ENCODE results near the gene RAB33A. TPM values are rescaled to one million over a fixed set of nuclear protein-coding genes. Genes with fewer than 3 reads are reported as not detected.
"Not testable (repeated sequence)": the region's sequence is repeated elsewhere in the genome, so short reads cannot be mapped to it uniquely, and the experiment has no call there.

RAB33A gene
- total RNA-seq, 1 donor from 2014 or later: 0.24 TPM

DNA sequence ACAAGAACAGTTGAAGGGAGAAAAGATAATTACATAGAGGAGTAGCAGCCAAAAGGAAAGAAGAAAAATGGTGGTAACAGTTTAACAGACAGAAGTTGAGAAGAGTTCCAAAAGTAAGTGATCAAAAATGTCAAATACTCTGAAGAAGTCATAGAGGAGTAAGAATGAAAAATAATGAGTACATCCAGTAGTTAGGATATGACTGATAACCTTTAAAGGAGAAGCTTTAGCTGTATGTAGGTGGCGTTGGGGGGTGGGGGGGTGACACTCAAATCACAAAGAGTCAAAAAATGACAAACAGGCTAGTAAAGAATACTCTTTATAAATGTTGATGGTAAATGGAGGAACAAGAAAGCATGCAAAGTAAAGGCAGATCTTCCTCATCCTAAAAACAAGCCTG is 40.6 kb downstream of the RAB33A start:
- intact Hi-C loops (cut with DNase I): no loop called here
- DNase-seq: no peak

GRCh38 chrX:130213376-130213775 is 41.6 kb downstream of the RAB33A start:
- no peak for ATAC-seq (ENCODE audit: poor library complexity)
- no peak for DNase-seq
- intact Hi-C loops (cut with DNase I): no loop called here

More for the DNA sequence above, 40.6 kb downstream of the RAB33A start:
- no peak for ATAC-seq (ENCODE audit: poor library complexity)

DNA sequence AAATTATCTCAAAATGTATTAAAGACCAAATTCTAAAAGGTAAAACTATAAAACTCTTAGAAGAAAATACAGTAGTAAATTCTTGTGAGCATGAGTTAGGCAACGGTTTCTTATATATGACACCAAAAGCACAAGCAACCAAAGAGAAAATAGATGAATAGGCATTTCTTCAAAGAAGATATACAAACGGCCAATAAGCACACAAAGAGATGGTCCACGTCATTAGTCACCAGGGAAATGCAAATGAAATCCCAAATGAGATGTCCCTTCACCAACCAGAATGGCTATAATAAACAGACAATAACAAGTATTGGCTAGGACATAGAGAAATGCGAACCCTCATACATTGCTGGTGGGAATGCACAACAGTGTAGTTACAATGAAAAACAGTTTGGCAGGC is 44.6 kb downstream of the RAB33A start:
- DNase-seq: no peak
- intact Hi-C loops (cut with DNase I): no loop called here
- no peak for ATAC-seq (ENCODE audit: poor library complexity)

GRCh38 chrX:130224810-130225209 is 53.0 kb downstream of the RAB33A start:
- intact Hi-C loops (cut with DNase I): no loop called here
- ATAC-seq (ENCODE audit: poor library complexity) (no peak), DNase-seq (no peak)

DNA sequence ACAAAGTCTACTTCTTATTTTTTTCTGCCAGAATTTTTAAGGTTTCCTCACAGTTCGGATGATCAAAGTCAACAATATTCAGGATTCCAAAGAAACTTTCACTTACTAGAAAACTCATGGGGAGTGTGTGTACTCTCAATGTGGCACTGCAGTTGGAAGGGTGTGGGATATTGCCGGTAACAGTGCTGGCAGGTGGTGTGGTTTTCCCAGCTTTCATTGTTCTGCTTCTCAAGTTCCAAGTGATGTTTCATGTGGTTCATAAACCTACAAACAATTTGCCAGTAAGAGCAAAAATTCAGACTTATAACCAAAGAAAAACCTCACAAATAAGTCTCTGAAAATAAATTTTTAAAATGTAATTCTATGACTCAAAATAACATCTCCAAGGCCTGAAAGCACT is 57.1 kb downstream of the RAB33A start:
- ATAC-seq (ENCODE audit: poor library complexity) (no peak), DNase-seq (no peak)
- intact Hi-C loops (cut with DNase I): no loop called here

- intact Hi-C loops (cut with DNase I); ATAC-seq (ENCODE audit: poor library complexity); DNase-seq: not testable (repeated sequence)
Measured at GRCh38 chrX:130231184-130231583, 59.4 kb downstream of the RAB33A start.

Other genes with a start within 250 kb of the RAB33A start
- gene BCORL1, start 189.3 kb upstream of the RAB33A start, total RNA-seq: 10.1 TPM
- gene ELF4, start 61.5 kb upstream of the RAB33A start, total RNA-seq: 2.0 TPM
- gene AIFM1, start 6.1 kb upstream of the RAB33A start, total RNA-seq: 142 TPM
- gene ZNF280C, start 96.9 kb downstream of the RAB33A start, total RNA-seq: 1.0 TPM
- gene SLC25A14, start 168.0 kb downstream of the RAB33A start, total RNA-seq: 4.6 TPM
- gene GPR119, start 213.7 kb downstream of the RAB33A start, total RNA-seq: not detected
- gene RBMX2, start 230.0 kb downstream of the RAB33A start, total RNA-seq: 10.9 TPM

All from Right ventricle myocardium superior (tissue), 1 donor.